Measurements from ENCODE around the gene ARHGEF17.

- TF ChIP-seq ZBTB42 (CRISPR knock-in tag; IDR thresholded peaks at IDR 0.05), result no peak
- TF ChIP-seq DPF2 (CRISPR knock-in tag; IDR thresholded peaks at IDR 0.05; ENCODE audit: borderline replicate concordance, low read depth), result no peak
- no peak for TF ChIP-seq FOXA1 (IDR thresholded peaks at IDR 0.05)
- TF ChIP-seq FOXA1 (CRISPR knock-in tag; IDR thresholded peaks at IDR 0.05), result no peak
- no peak for TF ChIP-seq CTCF (CRISPR knock-in tag; IDR thresholded peaks at IDR 0.05)
Measured at GRCh38 chr11:73286240-73286810, 21.8 kb upstream of the ARHGEF17 start.

Measured in HepG2 (cell line).